HG03139 (cell line): ENCODE measurements around the gene TSR1.

Experiments
- ATAC-seq: cut with Tn5 transposase; IDR thresholded peaks from one replicate; pipeline ENCODE4 v1.9.1; 2021; ENCODE audit not compliant: unreplicated experiment

The TSR1 gene

GRCh38 chr17:2289878-2290478 is 46.3 kb downstream of the TSR1 start:
- no peak for ATAC-seq

- no peak for ATAC-seq
Measured at GRCh38 chr17:2283302-2283701, 53.0 kb downstream of the TSR1 start.

GRCh38 chr17:2282297-2282873 is 53.9 kb downstream of the TSR1 start:
- no peak for ATAC-seq

GRCh38 chr17:2279707-2280106 is 56.5 kb downstream of the TSR1 start:
- ATAC-seq = no peak

GRCh38 chr17:2277429-2278170 is 58.7 kb downstream of the TSR1 start:
- ATAC-seq = no peak

- ATAC-seq = no peak
Measured at GRCh38 chr17:2275722-2276121, 60.5 kb downstream of the TSR1 start.

GRCh38 chr17:2274414-2274813 is 61.8 kb downstream of the TSR1 start:
- ATAC-seq = no peak
